NB4 (cell line): ENCODE results near the gene FAM90A1.
"Not testable (repeated sequence)": the region's sequence is repeated elsewhere in the genome, so short reads cannot be mapped to it uniquely, and the experiment has no call there.

Experiments
- CTCF ChIP-seq: IDR thresholded peaks from one replicate; pipeline ENCODE4 v1.5.1; 2012; ENCODE audit warnings: low read depth, low read length
- MAX ChIP-seq: IDR thresholded peaks from 2 replicates; pipeline ENCODE4 v1.6.1; 2011; ENCODE audit warnings: low read depth, low read length
- MYC ChIP-seq: IDR thresholded peaks from 2 replicates; pipeline ENCODE4 v1.6.1; 2011; ENCODE audit warnings: low read depth, low read length
- POLR2A ChIP-seq: IDR thresholded peaks from 2 replicates; pipeline ENCODE4 v1.6.1; 2011; ENCODE audit warnings: mild to moderate bottlenecking; ENCODE audit not compliant: insufficient read length; ENCODE audit errors: extremely low read depth

GRCh38 chr12:8221375-8221774, 6.0 kb downstream of the FAM90A1 start:
- not testable (repeated sequence) for TF ChIP-seq CTCF, POLR2A, MAX, MYC
